Measurements from ENCODE around the gene ZBTB26.

Gene ZBTB26

DNA sequence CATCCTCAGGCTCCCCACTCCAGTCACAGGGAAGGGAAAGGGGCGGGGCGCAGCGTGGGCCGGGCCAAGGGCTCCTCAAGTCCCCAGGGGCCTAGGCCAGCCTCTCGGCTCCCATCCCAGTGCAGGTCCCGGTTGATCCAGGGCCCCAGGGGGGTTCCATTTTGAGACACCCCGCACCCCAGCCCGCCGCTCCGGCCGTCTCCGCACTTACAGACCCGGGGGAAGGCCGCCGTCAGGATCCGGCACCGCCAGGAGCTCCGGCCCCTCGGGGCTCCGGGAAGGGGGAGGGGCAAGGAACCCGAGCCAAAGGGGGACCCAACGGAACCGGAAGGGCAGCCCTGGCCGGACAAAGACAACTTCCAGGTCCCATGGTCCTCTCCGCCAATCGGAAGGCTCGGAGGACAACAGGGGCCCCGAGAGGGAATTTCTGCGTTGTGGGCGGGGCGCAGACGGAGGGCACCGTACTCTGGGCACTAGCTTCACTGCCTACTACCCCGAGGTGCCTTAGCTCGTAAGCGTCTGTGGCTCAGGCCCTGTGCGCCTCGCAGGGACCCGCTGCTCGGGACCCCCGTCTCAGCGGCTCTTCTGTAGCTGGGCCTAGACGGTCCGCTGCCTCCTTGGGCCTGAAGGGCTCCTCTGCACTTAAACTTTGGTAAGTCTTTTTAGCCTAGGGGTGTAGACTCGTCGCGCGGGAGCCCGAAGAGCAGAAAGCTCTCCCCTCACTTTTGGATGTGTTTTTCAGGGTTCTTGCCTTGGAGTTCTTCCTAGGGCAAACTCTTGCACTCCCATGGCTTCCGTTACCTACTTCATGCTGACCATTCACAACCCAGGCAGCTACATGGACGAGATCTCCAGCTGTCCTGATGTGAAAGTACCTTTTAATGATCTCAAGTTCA, at the start of gene ZBTB26:
ZBTB26 (minus strand) TSS at position 287 of the 896 bp plus-strand sequence. CDS start 11,578 bp downstream, outside the sequence.
- peak; percentile 96 for DNase-seq (ENCODE audit: low spot score)

GRCh38 chr9:122978601-122979000, 47.3 kb upstream of the ZBTB26 start:
- no peak for DNase-seq (ENCODE audit: low spot score)

GRCh38 chr9:122975196-122975595, 43.9 kb upstream of the ZBTB26 start:
- no peak for DNase-seq (ENCODE audit: low spot score)

- DNase-seq (ENCODE audit: low spot score), result no peak
These were observed 29.8 kb upstream of the ZBTB26 start for GRCh38 chr9:122961139-122961538.

GRCh38 chr9:122955961-122956360, 24.6 kb upstream of the ZBTB26 start:
- DNase-seq (ENCODE audit: low spot score), result no peak

DNA sequence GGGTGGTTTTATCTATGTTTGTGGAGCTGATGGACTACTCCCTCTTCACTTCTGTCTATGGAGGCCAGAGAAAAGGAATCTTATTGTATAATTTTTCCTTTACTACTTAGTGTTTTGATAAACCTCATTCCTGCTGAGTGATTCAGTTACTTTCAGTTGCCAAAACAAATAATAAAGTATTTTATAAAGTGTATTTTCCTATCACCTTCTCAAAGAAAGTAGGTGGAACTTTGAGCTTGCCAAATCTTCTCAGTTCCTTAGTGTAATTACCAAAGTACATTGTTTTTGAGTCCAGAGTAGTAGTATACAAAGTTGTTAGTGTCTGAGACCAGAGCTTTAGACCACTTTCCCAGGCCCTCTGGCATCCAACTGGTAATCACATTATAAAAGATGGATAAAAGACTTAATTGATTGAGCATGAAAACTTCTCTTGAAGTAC, 23.0 kb upstream of the ZBTB26 start:
- no peak for DNase-seq (ENCODE audit: low spot score)

DNA sequence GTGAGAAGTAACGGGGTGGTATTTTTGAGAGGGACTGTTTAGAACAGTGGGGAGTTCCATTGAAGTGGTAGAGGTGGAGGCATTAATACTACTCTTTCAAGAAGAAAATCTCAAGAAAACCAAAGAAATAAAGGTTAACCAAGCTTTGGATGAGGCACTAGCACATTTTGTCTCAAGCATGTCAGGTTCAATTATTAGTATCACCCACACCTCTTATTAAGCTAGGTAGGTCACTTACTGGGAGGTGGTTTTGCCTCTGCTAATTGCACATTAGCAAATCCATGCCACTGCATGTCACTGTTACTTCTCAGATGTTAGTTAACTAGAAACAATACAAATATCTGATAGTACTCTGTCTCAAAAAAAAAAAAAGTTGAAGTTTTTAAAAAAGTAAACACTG, 19.7 kb upstream of the ZBTB26 start:
- no peak for DNase-seq (ENCODE audit: low spot score)

- DNase-seq (ENCODE audit: low spot score), result no peak
These were observed 19.0 kb upstream of the ZBTB26 start for GRCh38 chr9:122950263-122950662.

GRCh38 chr9:122949696-122950095, 18.4 kb upstream of the ZBTB26 start:
- no peak for DNase-seq (ENCODE audit: low spot score)

DNA sequence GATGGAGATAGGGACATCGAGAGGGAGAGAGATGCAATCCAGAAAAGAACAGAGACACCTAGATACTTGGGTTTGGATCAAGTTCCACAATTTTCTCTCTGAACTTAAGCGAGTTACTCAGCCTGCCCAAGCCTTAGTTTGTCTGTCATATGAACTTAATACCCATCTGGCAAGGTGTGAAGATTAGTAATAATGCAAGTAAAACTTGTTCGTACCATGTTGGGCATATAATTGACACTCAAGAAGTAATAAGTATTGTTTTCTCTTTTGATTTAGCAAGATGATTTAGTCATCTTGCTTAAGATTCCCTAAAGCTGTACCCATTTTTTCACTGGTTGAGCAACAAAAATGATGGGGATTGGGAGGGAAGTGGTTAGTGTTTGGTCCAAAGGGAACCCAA, 17.0 kb upstream of the ZBTB26 start:
- no peak for DNase-seq (ENCODE audit: low spot score)

DNA sequence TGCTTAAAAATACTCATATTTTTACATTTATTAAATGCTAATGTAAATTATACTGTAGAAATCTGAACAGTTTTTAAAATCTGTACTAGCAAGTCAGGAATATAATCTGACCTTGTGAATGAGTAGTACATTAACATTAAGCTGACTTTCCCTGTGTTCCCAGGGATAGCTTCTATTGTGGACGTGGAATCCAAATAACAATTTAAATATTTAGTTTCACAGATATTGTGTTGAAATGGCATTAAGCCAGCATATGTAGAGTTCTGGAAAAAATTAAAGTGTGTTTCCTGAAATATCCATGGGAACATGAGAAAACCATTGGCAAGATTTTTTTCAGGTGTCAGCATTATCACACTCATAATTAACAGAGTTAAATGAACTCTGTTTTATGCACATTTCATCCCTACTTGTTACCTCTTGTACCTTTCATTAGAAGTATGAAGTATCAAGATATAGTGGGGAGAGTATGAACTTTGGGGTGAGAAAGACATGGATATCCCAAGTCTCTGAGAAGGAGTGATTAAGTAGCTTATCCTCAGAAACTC, 15.2 kb upstream of the ZBTB26 start:
- no peak for DNase-seq (ENCODE audit: low spot score)

- DNase-seq (ENCODE audit: low spot score), result no peak
These were observed 13.9 kb upstream of the ZBTB26 start for GRCh38 chr9:122944960-122945888.

GRCh38 chr9:122941582-122942234, 10.4 kb upstream of the ZBTB26 start:
- peak; percentile 26 for DNase-seq (ENCODE audit: low spot score)

DNA sequence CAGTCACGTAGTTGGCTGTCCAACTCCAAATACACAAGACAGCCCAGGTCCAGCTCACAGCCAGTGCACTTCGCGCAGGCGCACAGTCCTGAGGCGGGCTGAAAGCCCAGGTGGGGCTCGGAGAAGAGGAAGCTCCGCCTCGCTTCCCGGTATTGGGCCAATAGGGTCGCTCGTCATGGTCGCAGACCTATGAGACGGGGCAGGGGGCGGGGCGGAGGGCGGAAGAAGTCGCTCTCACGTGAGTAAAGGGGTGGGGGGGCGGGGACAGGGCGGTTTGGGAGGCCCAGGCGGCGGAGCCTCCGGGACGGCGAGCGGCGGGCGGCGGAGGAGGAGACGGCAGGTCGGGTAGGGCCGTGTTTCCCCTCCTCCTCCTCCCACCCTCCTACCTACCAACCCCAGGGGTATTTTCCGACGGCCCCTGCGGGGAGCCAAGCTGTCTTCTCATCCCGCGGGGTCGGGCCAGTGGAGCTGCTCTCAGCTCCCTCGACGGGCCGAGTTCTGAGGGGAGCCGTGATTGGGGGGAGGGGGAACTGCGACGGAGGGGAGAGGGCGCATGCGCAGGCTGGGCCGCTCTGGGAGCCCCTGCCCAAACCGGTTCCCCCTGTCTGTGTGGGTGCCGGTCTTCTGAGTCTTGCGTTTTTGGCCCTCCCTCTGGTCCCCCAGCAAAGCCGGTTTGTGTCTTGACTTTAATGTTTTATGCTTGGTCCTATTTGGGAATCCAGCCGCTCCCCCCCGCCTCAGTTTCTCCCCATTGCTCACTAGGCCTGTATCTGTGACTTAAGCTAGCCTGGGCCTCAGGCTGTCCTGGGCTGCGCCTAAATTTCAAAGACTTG, 9.7 kb upstream of the ZBTB26 start, which contains the start of gene RABGAP1:
RABGAP1 (plus strand) TSS at position 272 of the 833 bp plus-strand sequence. CDS start 16,040 bp downstream, outside the sequence.
- DNase-seq (ENCODE audit: low spot score), result peak; percentile 99

DNA sequence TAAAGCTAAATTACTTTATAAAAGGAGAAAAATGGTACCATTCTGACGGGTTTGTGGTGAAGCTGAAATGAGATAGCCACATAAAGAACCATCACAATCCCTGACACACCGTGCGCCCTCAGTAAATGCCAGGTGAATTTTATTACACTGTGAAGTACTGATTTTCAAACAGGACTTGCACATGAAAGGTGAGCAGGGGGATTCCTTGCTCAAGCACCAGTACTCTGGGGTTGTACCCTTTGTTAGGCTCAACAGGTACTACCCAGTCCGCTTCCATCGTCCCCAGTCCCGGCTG, 9.1 kb upstream of the ZBTB26 start:
- DNase-seq (ENCODE audit: low spot score), result no peak

DNA sequence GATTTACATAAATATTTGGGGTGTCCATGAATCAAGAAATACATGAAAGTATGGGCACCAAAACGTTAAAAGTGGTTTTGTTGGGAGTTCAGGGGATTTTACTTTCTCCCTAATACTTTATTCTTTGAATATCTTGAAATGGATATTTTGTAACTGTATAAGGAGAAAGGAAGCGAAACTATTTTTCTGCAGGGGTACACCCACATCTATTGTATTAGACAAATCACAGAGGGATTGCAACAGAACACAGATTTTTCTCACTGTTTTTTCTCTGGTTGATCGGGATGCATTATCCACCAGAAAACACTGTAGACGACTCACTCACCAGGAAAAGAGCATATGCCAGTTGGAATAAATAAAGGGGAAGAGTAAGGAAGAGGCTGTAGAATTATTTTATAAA, 8.3 kb upstream of the ZBTB26 start:
- DNase-seq (ENCODE audit: low spot score), result no peak

DNA sequence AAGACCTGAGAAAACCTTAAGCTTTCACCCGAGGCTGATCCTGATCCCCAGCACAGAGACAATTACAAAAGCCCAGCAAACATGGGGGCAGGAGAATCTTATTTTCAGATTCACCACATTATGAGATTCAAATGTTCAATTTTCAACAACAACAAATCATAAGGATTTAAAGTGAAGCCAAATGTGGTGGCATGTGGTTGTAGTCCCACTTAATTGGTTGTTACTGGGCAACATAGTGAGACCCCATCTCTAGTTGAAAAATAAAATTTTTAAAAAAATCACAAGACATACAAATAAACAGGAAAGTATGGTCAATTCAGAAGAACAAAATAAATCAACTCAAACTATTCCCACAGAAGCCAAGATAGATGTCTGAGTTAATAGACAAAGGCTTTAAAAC, 5.6 kb upstream of the ZBTB26 start:
- no peak for DNase-seq (ENCODE audit: low spot score)

GRCh38 chr9:122936464-122936863, 5.2 kb upstream of the ZBTB26 start:
- no peak for DNase-seq (ENCODE audit: low spot score)

- DNase-seq (ENCODE audit: low spot score), result no peak
These were observed 629 bp downstream of the ZBTB26 start for GRCh38 chr9:122930541-122931225.

GRCh38 chr9:122929796-122930354, 1.4 kb downstream of the ZBTB26 start:
- no peak for DNase-seq (ENCODE audit: low spot score)

Data from cerebellar cortex (tissue), 1 donor.